GM12892 (cell line): Measurements from ENCODE around the gene ANKS1B.

Source experiments
- DNase-seq: peaks from one replicate; pipeline ENCODE4 v3.0.0; 2011; ENCODE audit not compliant: insufficient read length
- FAIRE-seq: peaks from 2 replicates; lab custom pipeline; 2011; peaks lifted over from hg19 to GRCh38; lab: Jason Lieb, UNC
- POLR2A ChIP-seq: IDR thresholded peaks from 2 replicates; pipeline ENCODE4 v1.6.1; 2011; ENCODE audit warnings: low read depth, low read length, control low read depth
- POLR2AphosphoS5 ChIP-seq: IDR thresholded peaks from 2 replicates; pipeline ENCODE4 v1.6.1; 2011; ENCODE audit warnings: low read depth, low read length, control low read depth
- TAF1 ChIP-seq: IDR thresholded peaks from 2 replicates; pipeline ENCODE4 v1.6.1; 2011; ENCODE audit warnings: low read depth, mild to moderate bottlenecking, control low read depth, low read length, borderline replicate concordance

The ANKS1B gene

DNA sequence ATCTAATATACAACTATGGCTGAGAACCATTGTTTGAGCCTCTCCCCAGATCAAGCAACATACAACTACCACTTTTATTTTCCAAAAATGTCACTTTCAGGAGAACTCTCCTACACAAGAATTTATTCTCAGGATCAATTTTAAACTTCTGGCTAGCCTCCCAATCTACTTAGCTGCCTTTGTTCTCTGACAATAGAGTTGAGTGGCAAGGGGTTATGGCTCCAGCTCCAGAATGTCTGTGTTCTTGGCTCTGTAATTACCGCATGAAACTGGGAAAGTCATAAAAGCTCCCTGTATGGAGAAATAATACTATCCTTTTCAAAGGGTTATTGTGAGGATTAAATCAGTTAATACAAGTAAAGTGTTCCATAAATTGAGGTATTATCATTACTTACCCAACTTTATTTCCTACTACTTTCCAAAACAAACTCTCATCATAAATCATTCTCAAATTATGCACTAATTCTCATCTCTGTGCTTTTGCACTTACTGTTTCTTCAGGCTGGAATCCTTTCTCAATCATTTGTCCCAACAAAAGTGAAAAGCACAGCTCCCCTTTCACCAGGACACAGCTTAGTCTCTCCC is 215.2 kb downstream of the ANKS1B start:
- FAIRE-seq (no peak), DNase-seq (no peak)
- no peak for TF ChIP-seq TAF1
- TF ChIP-seq POLR2A, result no peak
- no peak for TF ChIP-seq POLR2AphosphoS5

DNA sequence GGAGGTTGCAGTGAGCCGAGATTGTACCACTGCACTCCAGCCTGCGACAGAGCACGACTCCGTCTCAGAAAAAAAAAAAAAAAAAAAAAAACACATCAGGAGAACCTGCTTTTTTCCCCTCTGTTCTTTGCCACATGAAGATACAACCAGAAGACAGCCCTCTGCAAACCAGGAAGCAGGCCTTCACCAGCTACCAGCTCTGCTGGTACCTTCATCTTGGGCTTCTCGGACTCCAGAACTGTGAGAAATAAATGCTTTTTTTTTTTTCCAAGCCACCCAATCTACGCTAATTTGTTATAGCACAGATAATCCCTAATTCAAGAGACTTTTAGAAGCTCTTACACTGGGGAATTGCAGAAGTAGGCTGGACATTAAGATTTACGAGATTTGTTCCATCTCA is 216.0 kb downstream of the ANKS1B start:
- TF ChIP-seq POLR2AphosphoS5 (no peak), TAF1 (no peak), POLR2A (no peak)
- FAIRE-seq (no peak), DNase-seq (no peak)

DNA sequence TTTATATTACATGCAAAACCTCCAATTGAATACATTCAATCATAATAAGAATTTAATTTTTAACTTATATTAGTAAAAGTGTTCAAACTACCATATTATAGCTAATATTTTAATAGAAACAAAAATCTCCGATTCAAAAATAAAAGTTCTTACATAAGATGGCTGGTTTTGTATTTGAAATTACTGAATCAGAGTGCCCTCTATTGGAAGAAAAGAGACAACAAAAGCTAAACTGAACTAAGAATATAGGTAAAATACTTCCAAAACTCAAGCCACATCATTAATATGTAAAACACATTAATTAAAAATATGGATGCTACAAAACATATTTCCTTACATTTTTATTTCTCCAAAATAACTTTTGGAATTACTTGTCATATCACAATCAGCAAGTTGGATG is 216.9 kb downstream of the ANKS1B start:
- DNase-seq (no peak), FAIRE-seq (no peak)
- TF ChIP-seq POLR2A (no peak), POLR2AphosphoS5 (no peak), TAF1 (no peak)

DNA sequence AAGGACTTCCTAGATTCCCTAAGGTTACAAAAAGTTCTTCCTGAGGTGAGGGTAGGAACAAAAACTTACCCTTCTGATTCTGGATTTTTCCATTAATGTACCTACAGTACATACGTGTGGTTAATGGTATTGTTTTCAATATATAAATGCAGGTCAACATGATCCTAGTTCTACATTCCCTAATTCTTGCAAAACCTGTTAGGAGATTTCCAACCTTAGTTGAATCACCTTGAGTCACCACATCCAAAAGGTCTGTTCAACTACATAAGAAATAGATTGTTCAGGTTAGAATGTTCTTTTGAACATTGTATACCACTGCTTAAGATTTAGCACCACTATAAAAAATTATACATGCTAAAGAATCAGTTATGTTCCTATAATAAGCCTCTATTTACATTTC is 218.3 kb downstream of the ANKS1B start:
- FAIRE-seq, result no peak
- TF ChIP-seq TAF1, result no peak
- no peak for TF ChIP-seq POLR2A
- no peak for TF ChIP-seq POLR2AphosphoS5
- no peak for DNase-seq

DNA sequence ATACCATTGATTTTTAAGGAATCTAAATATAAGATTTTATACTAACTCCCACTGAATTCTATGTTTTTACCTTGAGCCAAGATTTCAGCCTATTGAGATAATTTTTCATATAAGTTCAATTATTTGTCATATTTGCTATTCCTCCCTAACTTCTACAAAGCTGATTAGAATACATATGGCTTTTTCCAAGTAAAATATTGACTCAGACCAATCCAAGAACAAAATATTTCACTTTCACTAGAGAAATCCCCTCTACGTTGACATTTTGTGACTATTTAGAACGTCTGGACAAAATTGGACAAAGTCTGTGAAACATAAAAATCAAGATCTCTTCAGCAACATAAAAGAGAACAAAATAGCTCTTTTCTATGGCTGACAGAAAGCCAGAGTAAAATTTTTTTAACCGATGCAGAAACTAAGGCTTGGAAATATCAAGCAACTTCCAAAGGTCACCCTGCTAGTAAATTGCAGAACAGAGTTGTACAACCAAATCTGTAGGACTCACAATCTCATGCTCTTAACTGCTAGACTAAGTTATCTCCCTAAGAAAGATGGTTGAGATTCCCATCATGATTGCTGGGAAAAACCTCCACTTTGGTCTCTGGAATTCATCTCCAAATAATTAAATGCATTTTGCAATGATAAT is 219.1 kb downstream of the ANKS1B start:
- no peak for TF ChIP-seq POLR2A
- no peak for TF ChIP-seq POLR2AphosphoS5
- TF ChIP-seq TAF1, result no peak
- FAIRE-seq, result no peak
- no peak for DNase-seq

DNA sequence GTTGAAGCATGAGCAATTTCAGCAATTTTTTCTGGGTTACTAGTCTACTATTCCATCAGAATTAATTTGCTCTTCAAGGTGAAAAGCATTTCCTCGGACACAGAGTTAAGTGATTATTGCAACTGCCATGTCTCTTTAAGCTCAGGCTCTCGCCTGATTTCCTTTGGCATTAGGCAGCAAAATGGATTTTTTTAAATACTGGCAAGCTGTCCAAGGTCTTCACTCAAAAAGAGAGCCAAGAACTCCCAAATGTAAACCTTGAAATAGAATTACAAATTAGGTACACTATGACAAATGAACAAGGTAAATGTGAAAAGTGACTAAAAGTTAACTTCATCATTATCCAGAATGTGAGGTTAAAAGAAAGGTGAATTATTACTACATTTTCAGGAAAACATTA is 225.3 kb downstream of the ANKS1B start:
- DNase-seq (no peak), FAIRE-seq (no peak)
- TF ChIP-seq POLR2A, result no peak
- TF ChIP-seq POLR2AphosphoS5, result no peak
- no peak for TF ChIP-seq TAF1

DNA sequence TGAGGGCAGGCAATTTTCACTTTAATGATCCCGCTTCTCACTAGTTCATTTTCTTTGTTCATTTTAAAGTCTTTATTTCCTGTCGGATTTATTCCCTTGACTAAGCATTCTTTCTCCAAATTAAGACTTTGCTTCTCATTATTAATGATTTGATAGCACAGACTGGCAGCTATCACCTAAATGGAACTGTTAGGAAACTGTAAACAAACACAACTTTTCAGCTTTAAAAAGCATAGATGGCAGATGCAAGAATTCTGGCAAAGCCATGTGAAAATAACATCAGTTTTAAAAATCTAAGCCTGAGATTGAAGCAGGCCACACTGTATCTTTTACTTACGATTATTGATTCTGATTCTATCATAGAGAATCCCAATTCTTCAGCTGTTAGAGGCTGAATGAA is 225.7 kb downstream of the ANKS1B start:
- no peak for FAIRE-seq
- TF ChIP-seq POLR2AphosphoS5 (no peak), TAF1 (no peak), POLR2A (no peak)
- no peak for DNase-seq

DNA sequence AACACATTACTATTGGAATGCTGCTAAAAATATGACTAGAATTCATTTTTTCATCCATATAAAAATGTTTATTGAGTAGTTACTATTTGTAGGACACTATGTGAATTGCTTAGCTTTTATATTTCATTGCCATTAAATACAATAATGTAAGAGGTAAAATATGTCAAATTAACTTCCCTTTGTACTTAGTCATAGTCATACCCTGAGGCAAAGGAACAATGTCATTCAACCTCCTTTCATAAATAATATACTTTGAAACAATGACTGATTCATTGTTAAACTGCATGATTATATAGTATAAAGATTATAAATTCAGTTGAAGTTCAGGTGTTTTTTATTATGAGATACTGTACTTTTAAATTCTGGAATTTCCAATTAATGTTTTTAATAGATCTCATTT is 232.0 kb downstream of the ANKS1B start:
- TF ChIP-seq POLR2AphosphoS5 (no peak), POLR2A (no peak)
- DNase-seq, result no peak
- no peak for FAIRE-seq

DNA sequence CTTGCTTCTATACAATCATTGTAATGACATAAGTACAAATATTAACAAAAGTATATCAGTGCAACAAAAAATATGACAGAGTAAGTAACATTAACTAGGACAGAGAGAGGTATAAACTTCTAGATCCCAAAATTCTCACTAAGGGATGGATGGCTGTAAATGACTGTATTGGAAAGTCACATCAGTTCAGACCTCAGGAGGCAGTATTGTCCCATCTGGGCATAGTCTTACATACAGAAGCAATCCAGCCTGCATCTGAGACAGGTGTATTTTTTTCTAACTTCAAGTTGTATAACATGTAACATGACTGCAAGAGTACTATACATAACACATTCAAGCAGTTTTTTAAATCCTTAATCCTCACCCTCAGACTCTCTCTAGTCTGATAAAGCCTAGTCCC is 238.2 kb downstream of the ANKS1B start:
- DNase-seq, result no peak
- TF ChIP-seq POLR2A, result no peak
- no peak for TF ChIP-seq TAF1
- TF ChIP-seq POLR2AphosphoS5, result no peak
- no peak for FAIRE-seq

DNA sequence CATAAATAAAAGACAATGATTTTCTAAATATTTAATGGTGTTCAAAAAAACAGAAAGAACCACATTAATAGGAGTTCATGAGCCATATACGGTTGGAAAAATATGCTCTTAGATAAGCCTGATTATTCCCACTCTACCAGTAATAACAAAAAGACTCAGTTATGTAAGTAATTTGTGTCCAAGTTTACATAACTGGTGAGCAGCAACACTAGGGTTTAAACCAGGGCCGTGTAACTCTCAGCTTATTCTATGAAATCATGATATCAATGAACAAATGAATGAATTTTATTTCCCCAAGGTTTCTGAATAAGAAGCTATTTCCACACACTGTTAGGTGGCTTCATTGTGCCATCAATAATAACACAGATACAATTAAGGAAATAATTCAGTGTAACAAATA is 238.8 kb downstream of the ANKS1B start:
- no peak for TF ChIP-seq POLR2AphosphoS5
- TF ChIP-seq TAF1, result no peak
- no peak for TF ChIP-seq POLR2A
- no peak for FAIRE-seq
- DNase-seq, result no peak

DNA sequence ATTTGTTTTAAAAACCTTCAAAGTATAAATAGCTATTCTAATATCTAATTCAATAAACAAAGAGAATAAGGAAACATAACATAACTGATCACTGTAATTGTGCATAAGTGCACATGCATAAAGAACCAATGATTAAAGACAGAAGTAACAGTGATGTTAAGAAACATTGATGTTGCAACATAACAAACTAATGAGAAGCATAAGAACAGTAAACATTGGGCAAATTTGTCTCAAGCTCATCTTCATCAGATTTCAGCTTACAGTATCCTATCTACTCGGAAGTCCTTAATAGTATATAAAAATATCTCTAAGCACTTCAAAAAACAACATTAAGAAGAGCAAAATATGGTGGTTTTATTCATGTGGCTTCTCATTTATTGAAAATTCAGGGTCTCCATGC is 239.6 kb downstream of the ANKS1B start:
- no peak for DNase-seq
- FAIRE-seq, result no peak
- TF ChIP-seq POLR2AphosphoS5 (no peak), TAF1 (no peak), POLR2A (no peak)

DNA sequence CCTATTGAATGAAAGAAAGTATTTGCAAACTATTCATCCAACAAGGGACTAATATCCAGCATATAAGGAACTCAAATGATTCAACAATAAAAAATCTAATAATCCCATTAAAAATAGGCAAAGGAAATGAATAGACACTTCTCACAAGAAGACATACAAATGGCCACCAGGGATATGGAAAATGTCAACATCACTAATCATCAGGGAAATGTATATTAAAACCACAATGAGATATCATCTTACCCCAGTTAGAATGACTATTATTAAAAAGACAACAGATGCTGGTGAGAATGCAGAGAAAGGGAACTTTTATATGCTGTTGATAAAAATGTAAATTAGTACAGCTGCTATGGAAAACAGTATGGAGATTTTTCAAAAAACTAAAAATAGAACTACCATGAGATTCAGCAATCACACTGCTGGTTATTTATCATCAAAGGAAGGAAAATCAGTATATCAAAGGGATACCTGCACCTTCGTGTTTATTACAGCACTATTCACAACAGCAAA is 247.9 kb downstream of the ANKS1B start:
- TF ChIP-seq POLR2AphosphoS5 (no peak), POLR2A (no peak), TAF1 (no peak)
- FAIRE-seq (no peak), DNase-seq (no peak)

DNA sequence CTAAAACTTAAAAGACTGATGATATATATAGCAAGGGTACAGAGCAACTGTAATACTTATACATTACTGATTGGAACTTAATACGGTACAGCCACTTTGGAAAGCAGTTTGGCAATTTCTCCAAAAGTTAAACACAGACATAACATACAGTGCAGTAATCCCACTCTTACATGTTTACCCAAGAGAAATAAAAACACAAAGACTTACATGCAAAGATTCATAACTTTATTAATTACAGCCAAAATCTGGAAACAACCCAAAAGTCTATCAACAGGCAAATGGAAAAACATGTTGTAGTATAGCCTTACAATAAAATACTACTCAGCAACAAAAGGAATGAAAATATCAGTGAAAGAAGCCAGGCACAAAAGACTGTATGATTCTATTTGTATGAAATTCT is 252.6 kb downstream of the ANKS1B start:
- no peak for FAIRE-seq

More for the DNA sequence above, 252.6 kb downstream of the ANKS1B start:
- no peak for DNase-seq
- no peak for TF ChIP-seq POLR2A
- TF ChIP-seq POLR2AphosphoS5, result no peak
- TF ChIP-seq TAF1, result no peak
